ENCODE data around the gene DLGAP1. TPM values are rescaled to one million over a fixed set of nuclear protein-coding genes. Genes with fewer than 3 reads are reported as not detected.

Gene DLGAP1
- total and polyA plus RNA-seq, 2 of the 8 experiments (the other 6 are each of a cell fraction or from before 2014, with no cell fraction given): 11.8 to 16.9 TPM

GRCh38 chr18:3875376-3875775, 579.7 kb downstream of the DLGAP1 start:
- Histone ChIP-seq H2BK12ac (ENCODE audit: low read depth, low read length) (no peak overlapping the region), H3K79me1 (ENCODE audit: low read depth, low read length) (no peaks in the 10 kb centered on the region), H3K18ac (ENCODE audit: extremely low read depth, low read length) (no peak overlapping the region), H4K8ac (ENCODE audit: extremely low read depth, insufficient read depth, low read length) (no peak overlapping the region), H2BK120ac (replicated peaks; ENCODE audit: low read depth, low read length) (no peak overlapping the region), H2BK15ac (ENCODE audit: low read length) (no peak overlapping the region), H4K91ac (replicated peaks; ENCODE audit: insufficient read length, low read length) (no peak overlapping the region), H3K27me3 (replicated peaks in 1 of 4; ENCODE audit: control insufficient read depth in 3 of 4, extremely low read depth in 1 of 4, insufficient read depth in 3 of 4, low read length in 3 of 4) (no peaks in the 10 kb centered on the region), H4K5ac (ENCODE audit: insufficient read length, low read depth, low read length) (no peak overlapping the region), H3K4ac (replicated peaks; ENCODE audit: insufficient read length, low read depth, low read length) (no peak overlapping the region), H3K36me3 (ENCODE audit: control insufficient read depth in 2 of 4, insufficient read depth in 4 of 4, low read length in 3 of 4) (peaks cover 0 to 10% (median 0%) of the 10 kb centered on the region in 4 experiments; a peak in 2 of 8 replicates), H3K56ac (replicated peaks; ENCODE audit: insufficient read length, low read depth, low read length) (no peak overlapping the region), H3K27ac (ENCODE audit: low read depth, low read length) (no peak overlapping the region), H4K20me1 (replicated peaks in 1 of 2; ENCODE audit: control insufficient read depth in 1 of 2, insufficient read depth in 2 of 2, low read length in 2 of 2) (no peaks in the 10 kb centered on the region), H3K4me3 (ENCODE audit: extremely low read depth in 1 of 4, insufficient read depth in 2 of 4, low read depth in 3 of 4, low read length in 4 of 4) (no peak overlapping the region), H3K9me3 (ENCODE audit: insufficient read depth in 2 of 2, low read depth in 1 of 2, low read length in 1 of 2) (no peaks in the 10 kb centered on the region), H3K4me1 (replicated peaks in 1 of 4; ENCODE audit: control insufficient read depth in 3 of 4, insufficient read depth in 4 of 4, low read length in 3 of 4) (peaks cover 0 to 4% (median 1%) of the 10 kb centered on the region in 4 experiments; a peak in 3 of 7 replicates), H2AK5ac (ENCODE audit: low read depth, low read length) (no peak overlapping the region), H3K23me2 (ENCODE audit: low read depth, low read length) (no peaks in the 10 kb centered on the region), H2BK20ac (ENCODE audit: low read length) (no peak overlapping the region), H3K14ac (ENCODE audit: insufficient read length) (no peak overlapping the region), H3K9ac (replicated peaks in 1 of 4; ENCODE audit: extremely low read depth in 1 of 4, low read depth in 3 of 4, low read length in 3 of 4) (no peak overlapping the region), H3K4me2 (ENCODE audit: insufficient read depth in 1 of 2, low read depth in 2 of 2, low read length in 2 of 2) (no peak overlapping the region), H3K23ac (ENCODE audit: insufficient read length) (no peak overlapping the region), H2AFZ (ENCODE audit: low read length) (no peak overlapping the region), H3K79me2 (ENCODE audit: control insufficient read depth in 1 of 2, insufficient read depth in 2 of 2, low read length in 2 of 2) (no peaks in the 10 kb centered on the region), H2BK5ac (ENCODE audit: low read depth, low read length) (no peak overlapping the region)
- ChIA-PET CTCF (ENCODE audit: partially characterized antibody) (interaction anchor here (0.7 to 2.0 kb wide), 9 partner anchors 10 to 291 kb away, joined by 3 to 6 read pairs (median 4); no protein-coding TSS in a partner anchor), POLR2A (ENCODE audit: partially characterized antibody) (no interaction called here)
- WGBS, 2 experiments (ENCODE audit: extremely low coverage in 1 of 2, insufficient coverage in 1 of 2, insufficient read length in 1 of 2, insufficient replicate concordance in 2 of 2, low coverage in 1 of 2, low lambda C conversion rate in 2 of 2, missing lambda C conversion rate in 1 of 2): 84% methylated on average over 2 of the region's 2 CpGs; no CpG with 5 or more reads in 1 of the 2 experiments
- FAIRE-seq (no peak), DNase-seq (ENCODE audit: low read depth in 1 of 2, low spot score in 2 of 2) (no peak)
- TF ChIP-seq CBX8 (IDR thresholded peaks at IDR 0.05; ENCODE audit: borderline replicate concordance, low read depth, low read length): no peak
- TF ChIP-seq CBX5 (IDR thresholded peaks at IDR 0.05; ENCODE audit: low read depth, low read length): no peak
